NCI-H446 treated with DMSO at 0.1 percent for 48 hours (cell line): ENCODE results near the gene CRHR1.

Experiments used
- DNase-seq: peaks from one replicate; lab custom pipeline; 2025; lab: John Stamatoyannopoulos, UW

Gene CRHR1

DNA sequence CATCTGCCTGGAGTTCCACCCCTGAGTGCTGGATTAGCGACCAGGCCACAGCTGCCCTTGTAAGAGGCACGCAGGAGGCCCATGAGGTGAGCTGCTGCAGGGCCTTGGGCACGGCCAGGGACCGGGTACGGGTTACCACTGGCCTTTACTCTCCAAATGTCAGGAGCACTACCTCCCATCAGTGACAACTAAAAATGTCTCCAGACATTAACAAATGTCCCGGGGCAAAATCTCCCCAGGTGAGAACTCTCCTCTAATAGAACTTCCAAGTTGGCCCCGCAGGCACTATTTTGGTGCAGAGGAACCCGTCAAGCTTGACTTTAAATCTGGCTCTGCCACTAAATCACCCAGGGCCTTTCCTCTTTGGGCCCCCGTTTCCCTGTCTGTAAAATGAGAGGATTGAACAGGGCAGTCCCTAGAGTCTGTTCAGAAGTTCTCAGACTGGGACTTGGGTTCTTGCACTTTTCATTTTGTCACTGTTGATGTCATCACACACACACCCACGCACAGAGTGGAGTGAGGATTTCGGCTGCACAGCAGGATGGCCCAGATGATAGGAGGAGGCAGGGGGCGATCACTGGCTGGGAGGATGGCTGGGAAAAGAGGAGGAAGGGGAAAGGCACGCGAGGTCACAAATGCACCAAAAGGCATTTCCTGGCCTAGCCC is 85.7 kb downstream of the CRHR1 start:
- DNase-seq, result no peak

DNA sequence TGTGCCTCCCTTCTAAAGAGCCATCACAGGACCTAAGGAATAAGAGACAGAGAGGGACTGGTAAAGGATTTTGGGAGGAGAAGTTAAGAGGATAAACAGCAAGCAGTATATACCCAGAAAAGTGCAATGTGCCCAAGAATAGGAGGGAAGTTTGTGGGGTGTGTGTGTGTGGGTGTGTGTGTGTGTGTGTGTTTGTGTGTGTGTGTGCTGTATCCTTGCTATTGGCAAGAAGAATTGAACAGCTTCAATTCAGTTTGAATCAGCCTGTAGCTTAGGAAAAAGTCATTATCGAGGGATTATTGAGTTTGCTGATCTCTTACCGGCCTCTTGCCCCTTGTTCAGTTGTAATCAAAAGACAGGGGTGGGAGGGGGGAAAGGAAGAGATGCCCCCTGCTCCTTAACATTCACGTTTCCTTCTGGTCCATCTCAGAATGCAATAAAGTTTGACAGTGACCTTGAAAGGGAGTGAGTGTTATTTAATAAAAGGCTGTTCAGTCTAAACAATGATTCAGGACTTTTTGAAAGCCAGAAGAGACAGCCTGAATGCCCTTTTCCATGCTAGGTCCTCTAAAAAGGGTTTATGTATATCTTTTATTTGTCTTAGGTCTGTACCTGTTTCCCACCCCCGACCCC is 86.3 kb downstream of the CRHR1 start:
- DNase-seq, result no peak

DNA sequence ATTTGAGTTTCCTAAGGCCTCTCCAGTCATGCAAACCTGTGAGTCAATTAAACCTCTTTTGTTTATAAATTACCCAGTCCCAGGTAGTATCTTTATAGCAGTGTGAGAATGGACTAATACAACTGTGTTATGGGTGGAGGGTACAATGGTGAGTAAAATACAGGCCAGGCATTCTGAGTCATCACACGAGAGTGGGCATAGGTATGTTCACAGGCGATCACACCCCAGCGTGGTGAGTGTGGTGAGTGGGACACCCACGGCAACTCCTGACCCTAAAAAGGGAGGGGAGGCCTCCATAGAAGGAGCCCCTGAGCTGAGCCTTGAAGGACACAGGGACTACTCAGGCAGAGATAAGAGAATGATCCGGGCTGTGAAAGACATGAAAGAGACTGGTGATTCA is 87.6 kb downstream of the CRHR1 start:
- no peak for DNase-seq

DNA sequence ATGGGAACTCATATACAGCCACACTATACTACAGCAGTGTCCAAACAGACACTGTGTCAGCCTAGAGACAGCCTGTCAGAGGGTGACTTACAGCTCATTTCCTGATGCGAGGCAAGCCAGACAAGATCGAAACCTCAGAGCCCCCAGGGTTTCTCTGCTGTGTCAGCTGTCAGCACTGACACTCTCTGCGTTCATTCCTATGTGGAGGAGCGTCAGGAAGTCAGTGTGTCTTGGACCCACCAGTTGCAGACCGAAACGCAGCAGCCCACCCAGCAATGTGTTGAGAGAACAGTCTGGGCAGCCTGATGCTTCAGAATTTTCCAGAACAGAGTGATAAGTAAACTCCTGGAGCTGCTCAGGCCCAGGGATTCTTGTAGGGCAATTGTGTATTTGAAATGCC is 89.6 kb downstream of the CRHR1 start:
- no peak for DNase-seq

DNA sequence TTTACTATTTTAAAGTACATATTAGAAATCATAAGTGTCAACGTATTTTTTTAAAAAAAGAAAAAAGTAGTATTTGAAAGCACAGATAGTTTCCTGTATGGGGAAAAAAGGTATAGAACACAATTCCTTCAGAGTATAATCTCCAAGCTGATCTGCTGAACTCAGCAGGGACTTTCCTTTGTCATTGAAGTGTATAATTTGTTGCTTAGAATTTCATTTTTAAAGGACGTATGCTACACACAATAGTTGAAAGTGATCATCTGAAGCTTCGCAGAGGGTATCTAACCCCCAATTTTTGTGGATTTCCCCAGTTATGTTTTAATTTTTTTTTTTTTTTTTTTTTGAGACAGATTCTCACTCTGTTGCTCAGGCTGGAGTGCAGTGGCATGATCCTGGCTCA is 90.0 kb downstream of the CRHR1 start:
- no peak for DNase-seq

DNA sequence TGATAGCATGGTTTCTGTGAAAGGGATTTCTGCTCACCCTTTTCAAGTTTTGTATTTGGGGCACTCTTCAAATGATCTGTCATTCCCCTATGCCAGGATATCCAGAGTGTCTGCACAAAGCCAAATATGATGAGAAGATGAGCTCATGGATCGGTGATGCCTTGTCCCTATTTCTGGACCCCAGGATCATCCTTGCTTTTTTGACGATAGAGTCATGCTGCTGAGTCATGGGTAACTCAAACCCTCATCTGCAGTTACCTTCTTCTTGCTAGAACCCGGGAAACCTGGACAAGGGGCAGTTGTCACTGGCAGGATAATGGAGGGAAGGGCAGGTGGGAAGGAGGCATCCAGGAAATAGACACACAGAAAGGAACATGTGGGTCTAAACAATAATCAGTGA is 92.4 kb downstream of the CRHR1 start:
- no peak for DNase-seq

DNA sequence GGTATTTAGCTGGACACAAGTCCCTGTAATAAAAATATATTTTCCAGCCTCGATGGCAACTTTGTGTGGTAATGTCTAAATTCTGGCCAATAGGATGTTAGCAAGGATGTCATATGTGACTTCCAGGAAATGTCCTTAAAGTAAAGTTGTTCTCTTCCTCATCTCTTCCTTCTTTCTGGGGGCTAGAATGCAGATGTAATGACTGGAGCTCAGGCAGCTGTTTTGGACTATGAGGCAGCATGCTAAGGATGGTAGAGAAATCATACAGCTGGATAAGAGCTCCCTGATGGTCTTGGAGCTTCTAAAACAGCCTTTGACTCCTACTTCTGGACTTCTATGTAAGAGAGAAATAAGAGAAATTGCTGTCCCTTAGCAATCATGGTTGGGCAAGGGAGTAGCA is 93.3 kb downstream of the CRHR1 start:
- no peak for DNase-seq

DNA sequence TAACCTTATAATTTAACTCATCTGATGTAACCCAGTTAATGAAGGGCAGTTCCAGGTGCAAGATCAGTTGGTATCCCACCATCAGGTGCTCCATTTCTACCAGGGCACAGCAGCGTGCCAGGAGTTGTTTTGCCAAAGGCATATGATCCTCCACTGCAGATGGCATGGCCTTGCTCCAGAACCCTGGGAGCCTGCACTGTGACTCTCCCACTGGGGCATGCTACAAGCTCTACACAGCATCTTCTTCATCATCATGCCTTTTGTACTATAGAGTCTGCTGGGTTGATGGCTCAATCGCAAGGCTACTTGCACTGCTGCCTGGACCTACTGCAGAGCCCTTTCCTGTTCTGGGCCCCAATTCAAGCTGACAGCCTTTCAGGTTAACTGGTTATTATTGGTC is 98.9 kb downstream of the CRHR1 start:
- no peak for DNase-seq
